ENCODE measurements around the gene CISD2. TPM values are rescaled to one million over a fixed set of nuclear protein-coding genes. Genes with fewer than 3 reads are reported as not detected.

The CISD2 gene
- total and polyA plus RNA-seq, 10 donors = 11.1 to 31.9 (median 22.0) TPM

GRCh38 chr4:102828497-102828808, 40.3 kb upstream of the CISD2 start:
- Histone ChIP-seq H3K27ac (peak overlapping the region; percentile 74 to 100 (median 100)), H3K9me3 (no peaks in the 10 kb centered on the region), H3K4me1 (peaks cover 19 to 38% (median 27%) of the 10 kb centered on the region in 6 donors), H3K27me3 (replicated peaks in 1 of 7) (no peaks in the 10 kb centered on the region), H3K4me3 (peak overlapping the region; percentile 54 to 93 (median 82)), H3K36me3 (peaks cover 0 to 12% (median 0%) of the 10 kb centered on the region in 6 donors)
- 0% methylated on average over 4 of the region's 4 CpGs for WGBS, 5 donors
- intact Hi-C loops (cut with DNase I; ENCODE audit: low total_unique reads) = loop anchor here (5.0 kb wide), 1 partner anchor 39 kb away; the partner anchor contains the start of gene CISD2
- TF ChIP-seq POLR2AphosphoS5 (IDR thresholded peaks at IDR 0.05) = no peak
- no peak for TF ChIP-seq CTCF (IDR thresholded peaks at IDR 0.05 in 8 of 11, conservative IDR thresholded peaks at IDR 0.05 in 3 of 11)
- no peak for TF ChIP-seq POLR2A (IDR thresholded peaks at IDR 0.05)
- DNase-seq = no peak

- intact Hi-C loops (cut with DNase I; ENCODE audit: low total_unique reads) = loop anchor here (5.0 kb wide), 1 partner anchor 37 kb away; the partner anchor contains the start of gene CISD2
These were observed 39.0 kb upstream of the CISD2 start for GRCh38 chr4:102829803-102830202.

GRCh38 chr4:102832105-102832504, 36.7 kb upstream of the CISD2 start:
- 86 to 97% (median 88%) methylated on average over 4 of the region's 4 CpGs for WGBS, 5 donors

More at GRCh38 chr4:102829803-102830202, 39.0 kb upstream of the CISD2 start:
- Histone ChIP-seq H3K4me1 (peaks cover 8 to 24% (median 14%) of the 10 kb centered on the region in 6 donors), H3K4me3 (no peak overlapping the region), H3K36me3 (no peaks in the 10 kb centered on the region), H3K27ac (no peak overlapping the region), H3K9me3 (no peaks in the 10 kb centered on the region), H3K27me3 (replicated peaks in 1 of 7) (no peaks in the 10 kb centered on the region)
- TF ChIP-seq POLR2A (IDR thresholded peaks at IDR 0.05) = no peak
- no peak for TF ChIP-seq CTCF (IDR thresholded peaks at IDR 0.05 in 8 of 11, conservative IDR thresholded peaks at IDR 0.05 in 3 of 11)
- TF ChIP-seq POLR2AphosphoS5 (IDR thresholded peaks at IDR 0.05) = no peak
- no peak for DNase-seq
- 90 to 98% (median 98%) methylated on average over 7 of the region's 7 CpGs for WGBS, 5 donors

GRCh38 chr4:102832667-102833066, 36.1 kb upstream of the CISD2 start:
- Histone ChIP-seq H3K27me3 (replicated peaks in 1 of 7) (no peaks in the 10 kb centered on the region), H3K4me3 (no peak overlapping the region), H3K4me1 (peaks cover 7 to 19% (median 11%) of the 10 kb centered on the region in 6 donors), H3K9me3 (no peaks in the 10 kb centered on the region), H3K36me3 (no peaks in the 10 kb centered on the region), H3K27ac (no peak overlapping the region)
- no peak for DNase-seq
- intact Hi-C loops (cut with DNase I; ENCODE audit: low total_unique reads) = no loop called here
- 89 to 100% (median 92%) methylated on average over 1 of the region's 1 CpG for WGBS, 5 donors
- TF ChIP-seq POLR2AphosphoS5 (IDR thresholded peaks at IDR 0.05) (no peak), POLR2A (IDR thresholded peaks at IDR 0.05) (no peak), CTCF (IDR thresholded peaks at IDR 0.05 in 8 of 11, conservative IDR thresholded peaks at IDR 0.05 in 3 of 11) (no peak)

More at GRCh38 chr4:102832105-102832504, 36.7 kb upstream of the CISD2 start:
- H3K27me3 ChIP-seq (replicated peaks in 1 of 7) = no peaks in the 10 kb centered on the region
- intact Hi-C loops (cut with DNase I; ENCODE audit: low total_unique reads) = no loop called here
- H3K4me1 ChIP-seq = peaks cover 7 to 19% (median 11%) of the 10 kb centered on the region in 6 donors
- TF ChIP-seq CTCF (IDR thresholded peaks at IDR 0.05 in 8 of 11, conservative IDR thresholded peaks at IDR 0.05 in 3 of 11) (no peak), POLR2A (IDR thresholded peaks at IDR 0.05) (no peak), POLR2AphosphoS5 (IDR thresholded peaks at IDR 0.05) (no peak)
- H3K4me3 ChIP-seq = no peak overlapping the region
- no peaks in the 10 kb centered on the region for H3K36me3 ChIP-seq
- H3K9me3 ChIP-seq = no peaks in the 10 kb centered on the region
- DNase-seq = no peak
- H3K27ac ChIP-seq = no peak overlapping the region

All from spleen (tissue), 11 donors.